A549 (cell line): ENCODE data around the gene TPM2.

Experiments used
- BHLHE40 ChIP-seq: IDR thresholded peaks from 2 replicates; pipeline ENCODE4 v1.6.1; 2012; ENCODE audit warnings: low read depth, low read length, inconsistent platforms
- HDAC2 ChIP-seq: fragments of 200-600 bp; sonication (generic); IDR thresholded peaks from 2 replicates; pipeline ENCODE4 v1.6.1; 2016
- MYC ChIP-seq: IDR thresholded peaks from 2 replicates; pipeline ENCODE4 v1.6.1; 2012; ENCODE audit warnings: mild to moderate bottlenecking, inconsistent platforms, low read length, improper control_type of control experiment, borderline replicate concordance
- TF ChIP-seq, protein P1 (sequence below): fragments of 150-350 bp; IDR thresholded peaks from 2 replicates; pipeline ENCODE4 v1.6.1; 2014; ENCODE audit warnings: low read depth, mild to moderate bottlenecking, low read length
- TF ChIP-seq, protein P2 (sequence below): fragments of 250-450 bp; sonication (Bioruptor Pico); IDR thresholded peaks from 2 replicates; pipeline ENCODE4 v1.5.0; 2021; ENCODE audit warnings: mild to moderate bottlenecking, moderate library complexity, borderline replicate concordance
- TF ChIP-seq, protein P3 (sequence below): IDR thresholded peaks from 2 replicates; pipeline ENCODE4 v1.6.1; 2012

DNA sequence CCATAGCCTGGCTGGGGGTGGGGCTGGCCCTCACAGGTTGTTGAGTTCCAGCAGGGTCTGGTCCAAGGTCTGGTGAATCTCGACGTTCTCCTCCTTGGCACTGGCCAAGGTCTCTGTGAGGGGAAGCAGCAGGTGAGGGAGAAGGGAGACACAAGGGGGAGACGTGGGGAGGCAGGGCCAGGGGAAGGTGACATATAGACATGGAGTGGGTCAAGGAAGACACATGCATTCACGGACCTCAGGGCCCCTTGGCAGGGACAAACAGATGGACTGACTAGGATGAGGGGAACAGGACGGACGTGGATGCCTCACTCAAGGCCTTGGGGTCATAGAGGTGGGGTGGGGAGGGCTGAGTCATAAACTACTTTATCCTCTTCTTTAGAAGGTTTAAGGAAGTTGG is 7.7 kb downstream of the TPM2 start:
- TF ChIP-seq, protein P1, sequence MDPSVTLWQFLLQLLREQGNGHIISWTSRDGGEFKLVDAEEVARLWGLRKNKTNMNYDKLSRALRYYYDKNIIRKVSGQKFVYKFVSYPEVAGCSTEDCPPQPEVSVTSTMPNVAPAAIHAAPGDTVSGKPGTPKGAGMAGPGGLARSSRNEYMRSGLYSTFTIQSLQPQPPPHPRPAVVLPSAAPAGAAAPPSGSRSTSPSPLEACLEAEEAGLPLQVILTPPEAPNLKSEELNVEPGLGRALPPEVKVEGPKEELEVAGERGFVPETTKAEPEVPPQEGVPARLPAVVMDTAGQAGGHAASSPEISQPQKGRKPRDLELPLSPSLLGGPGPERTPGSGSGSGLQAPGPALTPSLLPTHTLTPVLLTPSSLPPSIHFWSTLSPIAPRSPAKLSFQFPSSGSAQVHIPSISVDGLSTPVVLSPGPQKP: no peak
- TF ChIP-seq, protein P2, sequence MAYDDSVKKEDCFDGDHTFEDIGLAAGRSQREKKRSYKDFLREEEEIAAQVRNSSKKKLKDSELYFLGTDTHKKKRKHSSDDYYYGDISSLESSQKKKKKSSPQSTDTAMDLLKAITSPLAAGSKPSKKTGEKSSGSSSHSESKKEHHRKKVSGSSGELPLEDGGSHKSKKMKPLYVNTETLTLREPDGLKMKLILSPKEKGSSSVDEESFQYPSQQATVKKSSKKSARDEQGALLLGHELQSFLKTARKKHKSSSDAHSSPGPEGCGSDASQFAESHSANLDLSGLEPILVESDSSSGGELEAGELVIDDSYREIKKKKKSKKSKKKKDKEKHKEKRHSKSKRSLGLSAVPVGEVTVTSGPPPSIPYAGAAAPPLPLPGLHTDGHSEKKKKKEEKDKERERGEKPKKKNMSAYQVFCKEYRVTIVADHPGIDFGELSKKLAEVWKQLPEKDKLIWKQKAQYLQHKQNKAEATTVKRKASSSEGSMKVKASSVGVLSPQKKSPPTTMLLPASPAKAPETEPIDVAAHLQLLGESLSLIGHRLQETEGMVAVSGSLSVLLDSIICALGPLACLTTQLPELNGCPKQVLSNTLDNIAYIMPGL: no peak
- no peak for TF ChIP-seq BHLHE40
- no peak for TF ChIP-seq HDAC2
- TF ChIP-seq, protein P3, sequence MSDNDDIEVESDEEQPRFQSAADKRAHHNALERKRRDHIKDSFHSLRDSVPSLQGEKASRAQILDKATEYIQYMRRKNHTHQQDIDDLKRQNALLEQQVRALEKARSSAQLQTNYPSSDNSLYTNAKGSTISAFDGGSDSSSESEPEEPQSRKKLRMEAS: no peak
- TF ChIP-seq MYC: no peak
